HCT116 (cell line): ENCODE results near the gene DDI2. TPM values are rescaled to one million over a fixed set of nuclear protein-coding genes. Genes with fewer than 3 reads are reported as not detected.

Experiments used
- ATAC-seq: fragments of 200-7000 bp; cut with Tn5 transposase; 2 replicates; pipeline ENCODE4 v1.9.1; 2020; ENCODE audit warnings: mild to moderate bottlenecking, moderate library complexity
- BruUV-seq: library from RNA; stranded (reverse); fragments of 400-500 nt; replicated peaks from 2 replicates; lab custom pipeline; 2021; lab: Mats Ljungman, UMichigan
- CTCF ChIA-PET: fragments of 300-600 bp; sonication (Branson Sonifier 250); formaldehyde crosslinking; loops from one replicate; lab custom pipeline; 2021; ENCODE audit warnings: antibody characterized with exemption; lab: Charles Lee
- POLR2A ChIA-PET: fragments of 300-600, 350-600 bp; sonication (Branson Sonifier 250); formaldehyde crosslinking; loops from one replicate; lab custom pipeline; 2021; ENCODE audit warnings: antibody characterized with exemption; lab: Charles Lee
- RAD21 ChIA-PET, 2 experiments: fragments of 300-600 bp; sonication (Branson Sonifier 250); formaldehyde crosslinking; loops; one replicate each; lab custom pipeline; 2023; ENCODE audit warnings: low total read pairs in 2 of 2; ENCODE audit not compliant: uncharacterized antibody in 2 of 2, unreplicated experiment in 2 of 2, low non-redundant PET in 1 of 2; lab: Charles Lee
- DNase-seq: peaks from one replicate; pipeline ENCODE4 v3.0.0-alpha.2; 2010; ENCODE audit warnings: low read depth, low spot score
- H2AFZ ChIP-seq: fragments of 200-600 bp; shearing (Covaris generic), sonication (generic); 2 replicates; pipeline ENCODE4 v1.6.1; 2017; ENCODE audit warnings: low read depth, mixed run types, mixed read lengths, antibody characterized with exemption, low read length; ENCODE audit not compliant: poor library complexity, severe bottlenecking
- H3K27ac ChIP-seq: 2 replicates; pipeline ENCODE4 v1.5.1; 2012; ENCODE audit warnings: low read depth, low read length
- H3K27me3 ChIP-seq: fragments of 200-600 bp; sonication (generic); 2 replicates; pipeline ENCODE4 v1.6.1; 2016; ENCODE audit warnings: mixed run types, low read length, mixed read lengths; ENCODE audit not compliant: insufficient read depth
- H3K36me3 ChIP-seq, 2 experiments: fragments of 200-500 bp in 1 of 2; fragments of 200-600 bp in 1 of 2; sonication (Bioruptor generic) in 1 of 2; sonication (generic) in 1 of 2; 2 replicates each; pipeline versions ENCODE4 v1.5.1 to v1.6.1; 2014 to 2016; ENCODE audit warnings: low read length in 2 of 2, inconsistent platforms in 1 of 2, mixed read lengths in 1 of 2, mixed run types in 1 of 2; ENCODE audit not compliant: insufficient read depth in 2 of 2, control insufficient read depth in 1 of 2
- H3K4me1 ChIP-seq, 2 experiments: fragments of 200-600 bp in 1 of 2; sonication (generic) in 1 of 2; 2 replicates each; pipeline versions ENCODE4 v1.5.1 to v1.6.1; 2012 to 2017; ENCODE audit warnings: low read length in 2 of 2, inconsistent platforms in 1 of 2, mild to moderate bottlenecking in 1 of 2, mixed read lengths in 1 of 2, mixed run types in 1 of 2, moderate library complexity in 1 of 2; ENCODE audit not compliant: insufficient read depth in 2 of 2, control insufficient read depth in 1 of 2
- H3K4me2 ChIP-seq: fragments of 200-600 bp; sonication (generic); 2 replicates; pipeline ENCODE4 v1.6.1; 2017; ENCODE audit warnings: mixed run types, low read length, mixed read lengths
- H3K4me3 ChIP-seq, 2 experiments: fragments of 200-600 bp in 1 of 2; sonication (generic) in 1 of 2; replicated peaks in 1 of 2; 2 replicates each; pipeline ENCODE4 v1.5.1; 2011 to 2016; ENCODE audit warnings: low read length in 2 of 2, control low read depth in 1 of 2, low read depth in 1 of 2, mild to moderate bottlenecking in 1 of 2, mixed read lengths in 1 of 2, mixed run types in 1 of 2
- H3K79me2 ChIP-seq: fragments of 200-600 bp; sonication (generic); 2 replicates; pipeline ENCODE4 v1.6.1; 2017; ENCODE audit warnings: mild to moderate bottlenecking, mixed run types, low read length, moderate library complexity, mixed read lengths; ENCODE audit not compliant: insufficient read depth
- H3K9ac ChIP-seq: fragments of 200-600 bp; sonication (generic); 2 replicates; pipeline ENCODE4 v1.6.1; 2016; ENCODE audit warnings: low read length, mixed read lengths
- H3K9me2 ChIP-seq: fragments of 200-600 bp; sonication (generic), shearing (Covaris generic); 2 replicates; pipeline ENCODE4 v1.6.1; 2017; ENCODE audit warnings: mixed run types, mild to moderate bottlenecking, moderate library complexity; ENCODE audit not compliant: insufficient read depth
- H3K9me3 ChIP-seq, 2 experiments: fragments of 200-500 bp in 1 of 2; fragments of 200-600 bp in 1 of 2; sonication (Bioruptor generic) in 1 of 2; sonication (generic) in 1 of 2; 2 replicates each; pipeline ENCODE4 v1.6.1; 2014 to 2017; ENCODE audit warnings: low read length in 2 of 2, mixed read lengths in 2 of 2, inconsistent platforms in 1 of 2, low read depth in 1 of 2, mild to moderate bottlenecking in 1 of 2, mixed run types in 1 of 2, moderate library complexity in 1 of 2; ENCODE audit not compliant: control insufficient read depth in 1 of 2, insufficient read depth in 1 of 2
- H4K20me1 ChIP-seq: fragments of 200-600 bp; sonication (generic), shearing (Covaris generic); 2 replicates; pipeline ENCODE4 v1.6.1; 2017; ENCODE audit warnings: mixed run types, mild to moderate bottlenecking, moderate library complexity; ENCODE audit not compliant: insufficient read depth
- CBX3 ChIP-seq: IDR thresholded peaks from 2 replicates; pipeline ENCODE4 v1.6.1; 2012; ENCODE audit warnings: low read depth
- CEBPB ChIP-seq: IDR thresholded peaks from 2 replicates; pipeline ENCODE4 v1.6.1; 2012; ENCODE audit warnings: low read depth
- ELF1 ChIP-seq: IDR thresholded peaks from 2 replicates; pipeline ENCODE4 v1.6.1; 2012; ENCODE audit warnings: low read depth, borderline replicate concordance
- EZH2 ChIP-seq: fragments of 200-600 bp; sonication (generic); IDR thresholded peaks from 2 replicates; pipeline ENCODE4 v1.6.1; 2017; ENCODE audit warnings: antibody characterized with exemption, mixed run types
- FOSL1 ChIP-seq: IDR thresholded peaks from 2 replicates; pipeline ENCODE4 v1.6.1; 2012; ENCODE audit warnings: low read depth
- JUND ChIP-seq: IDR thresholded peaks from 2 replicates; pipeline ENCODE4 v1.6.1; 2012
- MAX ChIP-seq: IDR thresholded peaks from 2 replicates; pipeline ENCODE4 v1.6.1; 2012
- POLR2AphosphoS5 ChIP-seq: IDR thresholded peaks from 2 replicates; pipeline ENCODE4 v1.6.1; 2011; ENCODE audit warnings: mild to moderate bottlenecking, low read depth, low read length, moderate library complexity
- RAD21 ChIP-seq: IDR thresholded peaks from 2 replicates; pipeline ENCODE4 v1.6.1; 2012; ENCODE audit warnings: low read depth, mild to moderate bottlenecking
- REST ChIP-seq: IDR thresholded peaks from 2 replicates; pipeline ENCODE4 v1.6.1; 2012; ENCODE audit warnings: low read depth
- SIN3A ChIP-seq: IDR thresholded peaks from 2 replicates; pipeline ENCODE4 v1.6.1; 2012; ENCODE audit warnings: low read depth
- SP1 ChIP-seq: IDR thresholded peaks from 2 replicates; pipeline ENCODE4 v1.6.1; 2012; ENCODE audit warnings: low read depth
- ZBTB33 ChIP-seq: IDR thresholded peaks from 2 replicates; pipeline ENCODE4 v1.6.1; 2011; ENCODE audit warnings: mild to moderate bottlenecking, low read length, moderate library complexity; ENCODE audit not compliant: insufficient replicate concordance; ENCODE audit errors: extremely low read depth
- intact Hi-C: fragments of 100-400 bp; cut with micrococcal nuclease; formaldehyde crosslinking; loops from 2 replicates; pipeline ENCODE4 v1.10.0; 2022
- total RNA-seq: library from RNA; stranded (reverse); gene quantifications from one replicate; pipeline ENCODE4 v1.2.1, GENCODE V29; 2021; ENCODE audit not compliant: unreplicated experiment

DDI2 gene
- total RNA-seq, 1 experiment from 2014 or later = 26.3 TPM

GRCh38 chr1:15683345-15684039 is 66.2 kb downstream of the DDI2 start:
- ChIA-PET RAD21 (no interaction called here), CTCF (no interaction called here)
- peak overlapping the region; percentile 86 for H3K9ac ChIP-seq
- no peaks in the 10 kb centered on the region for H3K27me3 ChIP-seq
- H3K4me2 ChIP-seq = peak overlapping the region; percentile 90
- no peaks in the 10 kb centered on the region for H3K36me3 ChIP-seq
- H3K9me3 ChIP-seq = no peaks in the 10 kb centered on the region
- TF ChIP-seq JUND (no peak), ZBTB33 (no peak), SIN3A (no peak)
- TF ChIP-seq, all 23 proteins: peak for 0
- no peak for ATAC-seq
- Histone ChIP-seq H3K79me2 (peaks cover 38% of the 10 kb centered on the region), H3K9me2 (no peaks in the 10 kb centered on the region), H4K20me1 (no peaks in the 10 kb centered on the region), H3K4me3 (peak overlapping the region; percentile 56 to 70), H3K4me1 (peaks cover 8 to 51% of the 10 kb centered on the region in 2 experiments), H3K27ac (peak overlapping the region; percentile 66; the same call in 1 of the 2 replicates), H2AFZ (peak overlapping the region; percentile 82)
- no TSS peak for BruUV-seq
- no peak for DNase-seq
- POLR2A ChIA-PET = no interaction called here
- intact Hi-C loops = no loop called here

- H3K4me3 ChIP-seq = peak within 1 kb of the TSS; percentile 76 to 87
- no peaks in the 10 kb centered on the region for H3K27me3 ChIP-seq
- intact Hi-C loops = no loop called here
- H3K4me2 ChIP-seq = peak within 1 kb of the TSS; percentile 96
- H3K9me3 ChIP-seq = no peaks in the 10 kb centered on the region
- H3K9ac ChIP-seq = peak within 1 kb of the TSS; percentile 86
- CTCF ChIA-PET = no interaction called here
- H4K20me1 ChIP-seq = no peaks in the 10 kb centered on the region
- H2AFZ ChIP-seq = peak within 1 kb of the TSS; percentile 82
- DNase-seq = no peak
- H3K4me1 ChIP-seq = peaks cover 5 to 46% of the 10 kb centered on the region in 2 experiments; a peak in 3 of 4 replicates
- no peaks in the 10 kb centered on the region for H3K9me2 ChIP-seq
- H3K36me3 ChIP-seq = no peaks in the 10 kb centered on the region
- POLR2A ChIA-PET = no interaction called here
- H3K79me2 ChIP-seq = peaks cover 41% of the 10 kb centered on the region
- no TSS peak for BruUV-seq
- RAD21 ChIA-PET = no interaction called here
- peak within 1 kb of the TSS; percentile 66 for H3K27ac ChIP-seq
- ATAC-seq = peak; percentile 79
- TF ChIP-seq CEBPB (no peak), EZH2 (no peak), RAD21 (no peak), SIN3A (no peak), SP1 (no peak), ELF1 (no peak), REST (no peak), JUND (no peak), POLR2AphosphoS5 (peak; percentile 80), FOSL1 (no peak), MAX (no peak), CBX3 (no peak)
Measured at GRCh38 chr1:15684042-15684461, 66.8 kb downstream of the DDI2 start, which contains the start of gene PLEKHM2. TSS of gene PLEKHM2 (plus strand) at chr1:15684320. CDS start at chr1:15684559, 239 bp downstream.
